HEK293 (cell line): ENCODE measurements around the gene PLEKHG5.

Experiments used
- CTCF ChIA-PET: fragments of 350-600 bp; formaldehyde crosslinking; extraction: SDS; loops from one replicate; lab custom pipeline; 2021; ENCODE audit warnings: antibody characterized with exemption; lab: Yijun Ruan, JAX
- POLR2A ChIA-PET: fragments of 300-600 bp; formaldehyde crosslinking; extraction: SDS; loops from one replicate; lab custom pipeline; 2020; ENCODE audit warnings: antibody characterized with exemption, inconsistent platforms; lab: Yijun Ruan, JAX
- H3K27ac ChIP-seq: fragments of 200-500 bp; sonication (Bioruptor generic); 2 replicates; pipeline ENCODE4 v1.5.1; 2014; ENCODE audit warnings: low read depth, low read length, control low read depth, inconsistent platforms; ENCODE audit errors: extremely low read depth
- H3K36me3 ChIP-seq, 2 experiments: fragments of 200-500 bp in 1 of 2; sonication (Bioruptor generic) in 1 of 2; 1 replicate in 1 of 2; 2 replicates in 1 of 2; pipeline ENCODE4 v1.5.1; 2014 to 2017; ENCODE audit warnings: inconsistent platforms in 2 of 2, low read length in 2 of 2; ENCODE audit not compliant: control insufficient read depth in 2 of 2, insufficient read depth in 1 of 2
- H3K4me1 ChIP-seq: fragments of 200-500 bp; sonication (Bioruptor generic); 2 replicates; pipeline ENCODE4 v1.5.1; 2014; ENCODE audit warnings: mild to moderate bottlenecking, low read length, inconsistent platforms; ENCODE audit not compliant: control insufficient read depth, insufficient read depth
- H3K4me3 ChIP-seq: 2 replicates; pipeline ENCODE4 v1.5.1; 2011; ENCODE audit warnings: low read depth, mild to moderate bottlenecking, control low read depth, low read length, moderate library complexity
- H3K9me3 ChIP-seq: fragments of 200-500 bp; sonication (Bioruptor generic); 2 replicates; pipeline ENCODE4 v1.5.1; 2014; ENCODE audit warnings: low read depth, low read length, inconsistent platforms; ENCODE audit not compliant: control insufficient read depth, insufficient read depth
- GLIS2 ChIP-seq: fragments of 450-650 bp; formaldehyde crosslinking; IDR thresholded peaks from 2 replicates; pipeline ENCODE4 v1.5.1; 2016; ENCODE audit warnings: missing biosample characterization, missing genetic modification characterization
- HOXA7 ChIP-seq: sonication (generic); formaldehyde crosslinking; IDR thresholded peaks from 2 replicates; pipeline ENCODE4 v1.8.1; 2022; ENCODE audit warnings: missing genetic modification reagents, borderline replicate concordance
- KLF10 ChIP-seq: fragments of 450-650 bp; IDR thresholded peaks from 2 replicates; pipeline ENCODE4 v1.5.1; 2018; ENCODE audit warnings: missing biosample characterization, mild to moderate bottlenecking, missing genetic modification characterization
- RBAK ChIP-seq: fragments of 450-650 bp; formaldehyde crosslinking; IDR thresholded peaks from 2 replicates; pipeline ENCODE4 v1.5.1; 2016; ENCODE audit warnings: missing biosample characterization, missing genetic modification characterization
- SCRT1 ChIP-seq: fragments of 450-650 bp; formaldehyde crosslinking; IDR thresholded peaks from 2 replicates; pipeline ENCODE4 v1.5.1; 2016; ENCODE audit warnings: missing biosample characterization, missing genetic modification characterization, borderline replicate concordance
- SP3 ChIP-seq: fragments of 450-650 bp; formaldehyde crosslinking; IDR thresholded peaks from 2 replicates; pipeline ENCODE4 v1.5.1; 2016; ENCODE audit warnings: missing biosample characterization, missing genetic modification characterization
- TCF7L2 ChIP-seq: IDR thresholded peaks from 2 replicates; pipeline ENCODE4 v1.6.1; 2011; ENCODE audit warnings: low read depth, mild to moderate bottlenecking, inconsistent platforms, low read length, moderate library complexity, borderline replicate concordance
- ZBTB48 ChIP-seq: fragments of 450-650 bp; formaldehyde crosslinking; IDR thresholded peaks from 2 replicates; pipeline ENCODE4 v1.5.1; 2016; ENCODE audit warnings: missing biosample characterization, missing genetic modification characterization
- ZFP3 ChIP-seq: fragments of 450-650 bp; formaldehyde crosslinking; IDR thresholded peaks from 2 replicates; pipeline ENCODE4 v1.5.1; 2016; ENCODE audit warnings: low read depth, missing biosample characterization, missing genetic modification characterization
- ZNF155 ChIP-seq: fragments of 450-650 bp; formaldehyde crosslinking; IDR thresholded peaks from 2 replicates; pipeline ENCODE4 v1.5.1; 2016; ENCODE audit warnings: missing biosample characterization, missing genetic modification characterization
- ZNF157 ChIP-seq: fragments of 450-650 bp; formaldehyde crosslinking; IDR thresholded peaks from 2 replicates; pipeline ENCODE4 v1.5.1; 2016; ENCODE audit warnings: missing biosample characterization, missing genetic modification characterization
- ZNF16 ChIP-seq: fragments of 450-650 bp; formaldehyde crosslinking; IDR thresholded peaks from 2 replicates; pipeline ENCODE4 v1.5.1; 2016; ENCODE audit warnings: low read depth, missing biosample characterization, missing genetic modification characterization
- ZNF239 ChIP-seq: fragments of 450-650 bp; formaldehyde crosslinking; IDR thresholded peaks from 2 replicates; pipeline ENCODE4 v1.5.1; 2016; ENCODE audit warnings: missing biosample characterization, missing genetic modification characterization
- ZNF248 ChIP-seq: fragments of 450-650 bp; formaldehyde crosslinking; IDR thresholded peaks from 2 replicates; pipeline ENCODE4 v1.5.1; 2017; ENCODE audit warnings: missing biosample characterization, missing genetic modification characterization
- ZNF292 ChIP-seq: fragments of 450-650 bp; formaldehyde crosslinking; IDR thresholded peaks from 2 replicates; pipeline ENCODE4 v1.5.1; 2016; ENCODE audit warnings: low read depth, missing biosample characterization, missing genetic modification characterization, borderline replicate concordance
- ZNF335 ChIP-seq: fragments of 450-650 bp; formaldehyde crosslinking; conservative IDR thresholded peaks from 2 replicates; pipeline ENCODE4 v1.5.1; 2016; ENCODE audit warnings: missing biosample characterization, missing genetic modification characterization
- ZNF341 ChIP-seq: fragments of 450-650 bp; formaldehyde crosslinking; IDR thresholded peaks from 2 replicates; pipeline ENCODE4; 2016; ENCODE audit warnings: low read depth, missing biosample characterization, missing genetic modification characterization
- ZNF433 ChIP-seq: fragments of 450-650 bp; formaldehyde crosslinking; IDR thresholded peaks from 2 replicates; pipeline ENCODE4 v1.5.1; 2016; ENCODE audit warnings: missing biosample characterization, missing genetic modification characterization, low read depth
- ZNF473 ChIP-seq: fragments of 450-650 bp; formaldehyde crosslinking; IDR thresholded peaks from 2 replicates; pipeline ENCODE4 v1.5.1; 2017; ENCODE audit warnings: missing biosample characterization, missing genetic modification characterization
- ZNF530 ChIP-seq: fragments of 450-650 bp; formaldehyde crosslinking; IDR thresholded peaks from 2 replicates; pipeline ENCODE4 v1.5.1; 2016; ENCODE audit warnings: low read depth, missing biosample characterization, missing genetic modification characterization
- ZNF549 ChIP-seq: fragments of 450-650 bp; IDR thresholded peaks from 2 replicates; pipeline ENCODE4 v1.5.1; 2018; ENCODE audit warnings: missing biosample characterization, missing genetic modification characterization, mild to moderate bottlenecking, inconsistent platforms, moderate library complexity
- ZNF626 ChIP-seq: fragments of 450-650 bp; sonication (Bioruptor Pico); formaldehyde crosslinking; IDR thresholded peaks from 2 replicates; pipeline ENCODE4 v1.5.1; 2018; ENCODE audit warnings: missing biosample characterization, missing genetic modification characterization, inconsistent platforms
- ZNF701 ChIP-seq: fragments of 450-650 bp; formaldehyde crosslinking; IDR thresholded peaks from 2 replicates; pipeline ENCODE4 v1.5.1; 2016; ENCODE audit warnings: missing biosample characterization, missing genetic modification characterization
- ZNF777 ChIP-seq: fragments of 450-650 bp; formaldehyde crosslinking; IDR thresholded peaks from 2 replicates; pipeline ENCODE4 v1.5.1; 2017; ENCODE audit warnings: missing biosample characterization, missing genetic modification characterization, borderline replicate concordance
- ZSCAN23 ChIP-seq: fragments of 450-650 bp; formaldehyde crosslinking; IDR thresholded peaks from 2 replicates; pipeline ENCODE4 v1.5.1; 2016; ENCODE audit warnings: missing biosample characterization, missing genetic modification characterization
- ZSCAN30 ChIP-seq: fragments of 450-650 bp; IDR thresholded peaks from 2 replicates; pipeline ENCODE4 v1.5.1; 2018; ENCODE audit warnings: missing biosample characterization, mild to moderate bottlenecking, missing genetic modification characterization, moderate library complexity
- TF ChIP-seq, protein P1 (sequence below): fragments of 450-650 bp; formaldehyde crosslinking; IDR thresholded peaks from 2 replicates; pipeline ENCODE4 v1.5.1; 2016; ENCODE audit warnings: missing biosample characterization, missing genetic modification characterization
- TF ChIP-seq, protein P2 (sequence below): fragments of 450-650 bp; formaldehyde crosslinking; IDR thresholded peaks from 2 replicates; pipeline ENCODE4 v1.5.1; 2016; ENCODE audit warnings: missing biosample characterization, missing genetic modification characterization

Gene PLEKHG5

DNA sequence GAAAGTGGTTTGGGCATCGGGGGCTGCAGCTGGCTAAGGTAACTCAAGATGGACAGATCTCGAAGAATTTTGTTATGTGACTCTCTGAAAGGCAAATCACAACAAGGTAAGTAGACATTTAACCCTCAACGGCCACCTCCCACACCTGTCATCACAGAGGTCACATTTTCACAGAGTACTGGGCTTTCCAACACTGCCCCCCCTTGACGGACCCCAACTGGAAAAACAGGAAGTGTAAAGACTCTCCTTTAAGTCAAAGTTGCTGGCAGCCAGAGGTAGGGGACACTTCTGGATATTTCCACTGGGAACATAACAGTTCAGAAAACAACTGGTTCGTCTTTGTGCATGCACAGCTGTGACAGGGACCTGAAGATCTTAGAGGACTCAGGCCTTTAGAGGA lies 40.5 kb upstream of the PLEKHG5 start:
- H3K36me3 ChIP-seq, result peaks cover 46 to 89% of the 10 kb centered on the region in 2 experiments

DNA sequence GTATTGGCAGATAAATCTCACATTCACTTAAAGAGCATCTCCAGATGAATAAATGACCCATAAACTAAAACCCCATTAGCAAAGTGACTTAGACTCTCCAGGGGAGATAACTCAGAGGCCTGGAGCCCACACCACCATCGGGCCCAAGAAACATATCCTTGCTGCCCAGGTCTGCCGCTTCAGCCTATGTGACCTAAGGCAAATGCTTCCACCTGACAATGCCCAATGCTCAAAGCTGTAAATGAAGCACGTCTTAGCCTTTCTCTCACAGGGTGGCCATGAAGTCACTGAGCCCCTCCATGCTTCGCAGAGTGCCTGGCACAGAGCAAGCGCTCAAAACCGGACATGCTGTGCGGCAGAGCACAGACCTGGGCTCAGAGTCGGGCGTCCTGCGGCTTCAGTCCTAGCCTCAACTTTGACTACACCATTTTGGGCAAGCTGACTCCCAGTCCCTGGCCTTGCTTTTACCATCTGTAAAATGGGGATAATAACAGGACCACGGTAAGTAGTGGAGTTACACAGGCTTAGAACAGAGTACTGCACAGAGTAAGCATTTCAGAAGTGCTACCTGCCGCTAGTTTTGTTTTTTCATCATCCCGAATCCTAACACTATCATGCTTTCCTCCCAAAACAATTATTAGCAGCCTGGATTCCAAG lies 39.2 kb upstream of the PLEKHG5 start:
- H3K36me3 ChIP-seq, result peaks cover 49 to 94% of the 10 kb centered on the region in 2 experiments
- H3K4me3 ChIP-seq, result no peak overlapping the region
- H3K27ac ChIP-seq, result no peak overlapping the region
- no peaks in the 10 kb centered on the region for H3K9me3 ChIP-seq
- CTCF ChIA-PET, result interaction anchor here (0.7 kb wide), 1 partner anchor 128 kb away, joined by 3 read pairs; no protein-coding TSS in a partner anchor
- POLR2A ChIA-PET, result no interaction called here
- no peaks in the 10 kb centered on the region for H3K4me1 ChIP-seq
- TF ChIP-seq ZNF777 (tag by site-specific recombination) (no peak), ZBTB48 (tag by site-specific recombination) (no peak), RBAK (tag by site-specific recombination) (no peak), ZNF473 (tag by site-specific recombination) (no peak), GLIS2 (no peak)
- TF ChIP-seq, protein P1, sequence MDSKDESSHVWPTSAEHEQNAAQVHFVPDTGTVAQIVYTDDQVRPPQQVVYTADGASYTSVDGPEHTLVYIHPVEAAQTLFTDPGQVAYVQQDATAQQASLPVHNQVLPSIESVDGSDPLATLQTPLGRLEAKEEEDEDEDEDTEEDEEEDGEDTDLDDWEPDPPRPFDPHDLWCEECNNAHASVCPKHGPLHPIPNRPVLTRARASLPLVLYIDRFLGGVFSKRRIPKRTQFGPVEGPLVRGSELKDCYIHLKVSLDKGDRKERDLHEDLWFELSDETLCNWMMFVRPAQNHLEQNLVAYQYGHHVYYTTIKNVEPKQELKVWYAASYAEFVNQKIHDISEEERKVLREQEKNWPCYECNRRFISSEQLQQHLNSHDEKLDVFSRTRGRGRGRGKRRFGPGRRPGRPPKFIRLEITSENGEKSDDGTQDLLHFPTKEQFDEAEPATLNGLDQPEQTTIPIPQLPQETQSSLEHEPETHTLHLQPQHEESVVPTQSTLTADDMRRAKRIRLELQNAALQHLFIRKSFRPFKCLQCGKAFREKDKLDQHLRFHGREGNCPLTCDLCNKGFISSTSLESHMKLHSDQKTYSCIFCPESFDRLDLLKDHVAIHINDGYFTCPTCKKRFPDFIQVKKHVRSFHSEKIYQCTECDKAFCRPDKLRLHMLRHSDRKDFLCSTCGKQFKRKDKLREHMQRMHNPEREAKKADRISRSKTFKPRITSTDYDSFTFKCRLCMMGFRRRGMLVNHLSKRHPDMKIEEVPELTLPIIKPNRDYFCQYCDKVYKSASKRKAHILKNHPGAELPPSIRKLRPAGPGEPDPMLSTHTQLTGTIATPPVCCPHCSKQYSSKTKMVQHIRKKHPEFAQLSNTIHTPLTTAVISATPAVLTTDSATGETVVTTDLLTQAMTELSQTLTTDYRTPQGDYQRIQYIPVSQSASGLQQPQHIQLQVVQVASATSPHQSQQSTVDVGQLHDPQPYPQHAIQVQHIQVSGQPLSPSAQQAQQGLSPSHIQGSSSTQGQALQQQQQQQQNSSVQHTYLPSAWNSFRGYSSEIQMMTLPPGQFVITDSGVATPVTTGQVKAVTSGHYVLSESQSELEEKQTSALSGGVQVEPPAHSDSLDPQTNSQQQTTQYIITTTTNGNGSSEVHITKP (tag by site-specific recombination), result no peak

More for the DNA sequence above, 40.5 kb upstream of the PLEKHG5 start:
- ChIA-PET CTCF (no interaction called here), POLR2A (no interaction called here)
- H3K9me3 ChIP-seq, result no peaks in the 10 kb centered on the region
- TF ChIP-seq ZNF239 (no peak), ZNF701 (tag by site-specific recombination) (no peak), ZNF16 (no peak), SCRT1 (tag by site-specific recombination) (no peak), ZSCAN30 (tag by site-specific recombination) (no peak), ZNF549 (no peak), ZNF626 (no peak), ZNF433 (tag by site-specific recombination) (no peak)
- no peak overlapping the region for H3K4me3 ChIP-seq
- no peak overlapping the region for H3K27ac ChIP-seq
- H3K4me1 ChIP-seq, result no peaks in the 10 kb centered on the region

DNA sequence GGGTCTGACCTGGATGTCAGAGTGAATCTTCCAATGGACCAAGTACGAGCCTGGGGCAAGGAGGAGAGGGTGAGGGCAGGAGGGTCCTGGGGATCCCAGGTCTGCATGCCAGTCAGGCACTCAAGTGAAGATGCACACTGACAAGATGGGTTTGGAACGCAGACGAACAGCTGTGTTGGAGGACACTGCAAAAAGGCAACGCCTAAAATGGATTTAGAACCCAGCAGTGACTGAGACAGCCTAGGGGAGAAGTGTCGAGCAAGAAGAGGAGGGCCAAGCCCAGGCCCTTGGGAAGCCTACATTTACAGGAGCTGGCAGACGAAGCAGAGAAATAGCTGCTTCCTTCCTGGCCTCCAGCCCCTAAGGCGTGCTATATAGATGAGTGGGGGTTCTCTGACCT lies 37.0 kb upstream of the PLEKHG5 start:
- H3K4me3 ChIP-seq, result no peak overlapping the region
- peaks cover 38 to 89% of the 10 kb centered on the region in 2 experiments for H3K36me3 ChIP-seq
- no peaks in the 10 kb centered on the region for H3K4me1 ChIP-seq
- no peaks in the 10 kb centered on the region for H3K9me3 ChIP-seq
- ChIA-PET CTCF (interaction anchor here (1.0 to 1.4 kb wide), 2 partner anchors 15 to 29 kb away, joined by 3 read pairs; no protein-coding TSS in a partner anchor), POLR2A (interaction anchor here (0.7 kb wide), 1 partner anchor 76 kb away, joined by 3 read pairs; no protein-coding TSS in a partner anchor)
- no peak overlapping the region for H3K27ac ChIP-seq
- TF ChIP-seq ZSCAN30 (tag by site-specific recombination) (no peak), ZFP3 (tag by site-specific recombination) (no peak), TCF7L2 (no peak), ZNF341 (tag by site-specific recombination) (no peak), ZNF292 (no peak), ZNF473 (tag by site-specific recombination) (no peak), ZNF701 (tag by site-specific recombination) (no peak), ZNF777 (tag by site-specific recombination) (no peak), KLF10 (no peak), ZNF248 (tag by site-specific recombination) (no peak), ZNF335 (no peak), ZNF157 (no peak), ZNF530 (tag by site-specific recombination) (no peak), ZNF155 (tag by site-specific recombination) (no peak), HOXA7 (no peak), ZSCAN23 (tag by site-specific recombination) (no peak), SP3 (tag by site-specific recombination) (no peak)
- TF ChIP-seq, protein P2, sequence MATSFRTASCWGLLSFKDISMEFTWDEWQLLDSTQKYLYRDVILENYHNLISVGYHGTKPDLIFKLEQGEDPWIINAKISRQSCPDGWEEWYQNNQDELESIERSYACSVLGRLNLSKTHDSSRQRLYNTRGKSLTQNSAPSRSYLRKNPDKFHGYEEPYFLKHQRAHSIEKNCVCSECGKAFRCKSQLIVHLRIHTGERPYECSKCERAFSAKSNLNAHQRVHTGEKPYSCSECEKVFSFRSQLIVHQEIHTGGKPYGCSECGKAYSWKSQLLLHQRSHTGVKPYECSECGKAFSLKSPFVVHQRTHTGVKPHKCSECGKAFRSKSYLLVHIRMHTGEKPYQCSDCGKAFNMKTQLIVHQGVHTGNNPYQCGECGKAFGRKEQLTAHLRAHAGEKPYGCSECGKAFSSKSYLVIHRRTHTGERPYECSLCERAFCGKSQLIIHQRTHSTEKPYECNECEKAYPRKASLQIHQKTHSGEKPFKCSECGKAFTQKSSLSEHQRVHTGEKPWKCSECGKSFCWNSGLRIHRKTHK (tag by site-specific recombination), result no peak
